ENCODE data around the gene PRRT2.
A peak's percentile ranks its signal among the peaks of the same experiment; 100 is the strongest.

The PRRT2 gene

GRCh38 chr16:29813644-29814562 lies 1.9 kb downstream of the PRRT2 start:
- H3K4me3 ChIP-seq (ENCODE audit: low read depth, low read length): peak overlapping the region; percentile 62
- in situ Hi-C loops (cut with HindIII; ENCODE audit: low sequenced_read_pairs): no loop called here
- no peak for DNase-seq (ENCODE audit: low read depth)
- TF ChIP-seq CTCF (IDR thresholded peaks at IDR 0.05; ENCODE audit: low read depth, low read length, missing control alignments): no peak

- in situ Hi-C loops (cut with HindIII; ENCODE audit: low sequenced_read_pairs): no loop called here
- no peak overlapping the region for H3K4me3 ChIP-seq (ENCODE audit: low read depth, low read length)
- no peak for TF ChIP-seq CTCF (IDR thresholded peaks at IDR 0.05; ENCODE audit: low read depth, low read length, missing control alignments)
- DNase-seq (ENCODE audit: low read depth): no peak
These were observed 2.6 kb downstream of the PRRT2 start for GRCh38 chr16:29814592-29814991.

- H3K4me3 ChIP-seq (ENCODE audit: low read depth, low read length): peak overlapping the region; percentile 77
- in situ Hi-C loops (cut with HindIII; ENCODE audit: low sequenced_read_pairs): no loop called here
- no peak for TF ChIP-seq CTCF (IDR thresholded peaks at IDR 0.05; ENCODE audit: low read depth, low read length, missing control alignments)
- no peak for DNase-seq (ENCODE audit: low read depth)
These were observed 3.2 kb downstream of the PRRT2 start for GRCh38 chr16:29815032-29815721.

GRCh38 chr16:29815793-29816693 lies 4.0 kb downstream of the PRRT2 start, which contains the start of gene PAGR1:
PAGR1 (plus strand) TSS chr16:29816152; CDS start chr16:29816526, 374 bp downstream.
- peak; percentile 89 for TF ChIP-seq CTCF (IDR thresholded peaks at IDR 0.05; ENCODE audit: low read depth, low read length, missing control alignments)
- in situ Hi-C loops (cut with HindIII; ENCODE audit: low sequenced_read_pairs): no loop called here
- DNase-seq (ENCODE audit: low read depth): peak; percentile 99
- H3K4me3 ChIP-seq (ENCODE audit: low read depth, low read length): peak within 1 kb of the TSS; percentile 77

GRCh38 chr16:29816694-29817441 lies 4.9 kb downstream of the PRRT2 start:
- DNase-seq (ENCODE audit: low read depth): no peak
- in situ Hi-C loops (cut with HindIII; ENCODE audit: low sequenced_read_pairs): no loop called here
- peak overlapping the region; percentile 77 for H3K4me3 ChIP-seq (ENCODE audit: low read depth, low read length)
- TF ChIP-seq CTCF (IDR thresholded peaks at IDR 0.05; ENCODE audit: low read depth, low read length, missing control alignments): peak; percentile 30
